ENCODE data around the gene KRT85.
A peak's percentile ranks its signal among the peaks of the same experiment; 100 is the strongest.

KRT85 gene

GRCh38 chr12:52392465-52393007 lies 25.3 kb upstream of the KRT85 start:
- no peak for DNase-seq

DNA sequence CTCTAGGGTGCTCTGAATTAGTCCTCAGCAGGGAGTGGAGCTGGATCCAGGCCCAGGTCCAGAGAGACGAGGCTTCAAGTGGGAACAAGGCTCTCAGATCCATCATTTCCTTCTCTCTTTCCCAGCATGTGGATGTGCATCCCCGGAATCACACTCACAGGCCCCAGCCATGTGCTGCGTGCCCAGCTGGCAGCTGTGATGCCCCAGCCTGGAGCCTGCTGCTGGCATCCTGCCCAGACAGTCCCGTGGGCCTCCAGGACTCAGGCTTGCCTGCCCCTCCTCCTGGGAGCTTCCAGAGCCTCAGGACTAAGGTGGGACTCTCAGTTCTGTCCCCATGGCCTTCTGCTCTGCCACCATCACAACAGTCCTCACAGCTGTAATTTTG lies 24.3 kb upstream of the KRT85 start:
- DNase-seq, result no peak

DNA sequence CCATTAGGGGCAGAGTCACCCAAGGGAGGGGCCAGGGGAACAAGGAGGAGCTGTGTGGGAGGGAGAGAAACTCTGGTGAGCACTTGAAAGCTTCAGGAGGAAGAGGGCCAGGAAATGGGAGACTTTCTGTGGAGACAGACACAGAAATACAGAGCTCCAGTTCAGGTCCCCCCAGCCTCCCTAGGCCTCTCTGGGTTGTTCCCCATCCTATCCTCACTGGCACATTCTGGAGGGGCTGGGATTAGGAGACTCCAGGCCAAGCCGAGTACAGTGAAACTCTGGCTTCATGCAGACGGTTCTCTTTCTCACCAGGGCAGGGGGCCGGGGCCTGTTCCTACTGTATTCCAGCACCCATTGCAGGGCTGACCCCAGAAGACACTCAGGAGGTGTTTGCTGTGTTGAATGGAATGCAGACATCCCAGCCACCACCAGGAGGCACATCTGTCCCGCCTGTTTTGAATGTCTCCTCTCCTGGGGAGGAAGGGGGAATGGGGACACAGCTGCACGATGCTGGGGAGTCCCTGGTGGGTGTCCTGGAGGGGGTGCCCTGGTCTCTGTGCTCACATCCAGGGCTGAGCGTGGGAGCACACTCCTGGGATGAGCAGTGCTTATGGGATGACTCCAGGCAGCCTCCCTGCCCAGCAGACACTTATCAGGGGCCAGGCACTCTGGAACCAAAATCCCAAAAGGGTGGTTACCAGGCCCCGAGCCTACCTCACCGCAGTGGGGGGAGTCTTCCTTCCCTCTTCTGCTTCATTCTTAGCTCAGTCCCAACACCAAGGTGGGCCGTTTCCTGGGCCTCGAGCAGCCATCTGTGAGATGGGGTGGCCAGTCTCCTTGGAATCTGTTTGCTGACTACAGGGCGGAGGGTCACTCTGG lies 23.7 kb upstream of the KRT85 start:
- DNase-seq, result no peak

DNA sequence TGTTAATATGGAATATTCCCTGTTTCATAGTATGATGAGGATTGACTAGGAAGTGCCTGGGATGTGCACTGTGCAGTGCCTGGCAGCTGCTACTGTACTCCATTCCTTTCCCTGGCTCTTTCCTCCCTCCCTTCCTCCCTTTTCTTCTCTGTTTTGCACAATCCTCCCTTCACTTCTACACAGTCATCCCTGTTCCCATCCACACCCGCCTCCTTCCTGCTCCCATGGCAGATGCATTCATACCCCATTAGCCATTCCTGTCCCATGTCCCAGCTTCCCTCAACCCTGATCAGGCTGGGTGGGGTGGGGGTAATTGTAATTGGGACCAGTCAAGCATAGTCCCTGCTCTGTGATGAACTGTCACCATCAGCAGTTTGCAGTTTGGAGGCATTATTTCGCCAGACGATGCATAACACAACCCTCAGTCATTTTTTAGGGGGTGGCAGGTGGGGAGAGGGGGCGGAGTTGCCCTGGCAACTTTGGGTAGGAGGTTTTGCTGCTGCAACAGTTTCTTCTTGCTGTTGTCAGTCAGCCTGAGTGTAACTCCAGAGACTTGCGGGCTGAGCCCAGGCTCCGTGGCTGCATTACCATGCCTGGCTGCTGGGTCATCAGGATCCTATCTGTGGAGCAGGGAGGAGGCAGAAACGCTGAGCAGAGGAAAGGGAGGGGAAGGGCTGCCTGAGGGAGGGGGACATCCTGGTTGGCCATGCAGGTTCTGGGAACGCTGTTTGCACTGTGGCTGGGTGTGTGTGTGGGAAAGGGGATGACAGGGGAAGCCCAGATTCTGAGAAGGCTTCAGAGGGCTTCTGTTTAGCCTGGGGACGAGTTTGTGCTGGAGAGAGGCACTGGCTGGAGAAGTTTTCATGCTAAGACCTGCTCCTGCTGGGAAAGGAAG lies 22.3 kb upstream of the KRT85 start:
- DNase-seq, result no peak

GRCh38 chr12:52387859-52388258 lies 20.6 kb upstream of the KRT85 start:
- DNase-seq, result no peak

DNA sequence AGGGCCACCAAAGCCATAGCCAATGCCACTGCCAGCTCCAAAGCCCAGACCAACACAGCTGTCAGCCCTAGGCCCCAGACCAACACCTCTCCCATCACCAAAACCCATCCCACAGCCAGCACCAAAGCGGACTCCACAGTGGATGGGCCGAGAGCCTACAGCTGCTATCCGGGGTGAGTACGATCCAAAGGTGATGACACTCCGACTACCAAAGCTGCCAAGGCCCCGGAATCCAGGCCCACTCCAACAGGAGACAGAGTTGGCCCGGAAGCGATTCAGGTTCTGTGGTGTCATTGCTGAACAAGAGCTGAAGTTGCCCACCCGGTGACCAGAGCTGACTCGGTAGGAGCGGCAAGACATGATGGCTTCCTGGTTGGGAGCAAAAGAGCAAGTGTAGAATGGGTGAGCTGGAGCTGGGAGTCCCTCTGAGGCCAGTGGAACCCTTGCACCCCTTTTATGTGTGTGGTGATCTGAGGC lies 18.0 kb upstream of the KRT85 start, which contains the start of gene KRT84:
Gene KRT84 (minus strand): TSS at position 427 of the 477 bp plus-strand sequence. CDS start 67 bp downstream, at position 360.
- no peak for DNase-seq

DNA sequence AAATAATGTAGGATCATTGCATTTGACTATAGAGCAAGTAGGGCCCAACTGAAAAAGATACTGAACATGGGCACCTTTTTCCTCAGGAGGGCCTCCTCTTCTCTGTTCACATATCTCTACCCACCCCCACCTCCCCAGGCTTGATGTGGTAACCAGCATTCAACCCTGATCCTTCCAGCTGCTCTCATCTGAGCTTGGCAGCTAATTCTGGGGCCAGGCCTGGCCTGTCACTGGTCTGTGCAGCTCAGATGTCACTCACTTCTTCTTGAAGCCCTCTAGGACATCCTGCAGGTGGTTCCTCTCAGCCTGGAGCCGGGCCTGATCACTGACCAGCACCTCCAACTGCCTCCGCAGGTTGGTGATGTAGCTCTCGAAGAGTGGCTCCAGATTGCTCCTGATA lies 16.1 kb upstream of the KRT85 start:
- DNase-seq, result no peak

GRCh38 chr12:52382854-52383253 lies 15.6 kb upstream of the KRT85 start:
- DNase-seq, result no peak

DNA sequence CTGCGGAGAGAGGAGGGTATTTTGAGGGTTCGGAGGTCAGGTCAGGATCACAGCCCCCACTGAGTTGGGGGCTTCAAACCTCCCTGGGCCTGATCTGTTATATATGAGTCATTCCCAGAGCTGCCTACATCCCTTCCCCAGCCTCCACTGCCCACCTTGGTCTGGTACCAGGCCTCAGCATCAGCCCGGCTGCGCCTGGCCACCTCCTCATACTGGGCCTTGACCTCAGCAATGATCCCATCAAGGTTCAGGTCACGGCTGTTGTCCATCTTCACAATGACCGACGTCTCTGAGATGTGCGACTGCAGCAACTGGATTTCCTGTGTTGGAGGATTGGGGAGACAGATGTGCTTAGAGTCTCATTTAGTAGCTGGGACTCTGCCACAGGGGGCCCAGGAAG lies 13.9 kb upstream of the KRT85 start:
- DNase-seq, result no peak

DNA sequence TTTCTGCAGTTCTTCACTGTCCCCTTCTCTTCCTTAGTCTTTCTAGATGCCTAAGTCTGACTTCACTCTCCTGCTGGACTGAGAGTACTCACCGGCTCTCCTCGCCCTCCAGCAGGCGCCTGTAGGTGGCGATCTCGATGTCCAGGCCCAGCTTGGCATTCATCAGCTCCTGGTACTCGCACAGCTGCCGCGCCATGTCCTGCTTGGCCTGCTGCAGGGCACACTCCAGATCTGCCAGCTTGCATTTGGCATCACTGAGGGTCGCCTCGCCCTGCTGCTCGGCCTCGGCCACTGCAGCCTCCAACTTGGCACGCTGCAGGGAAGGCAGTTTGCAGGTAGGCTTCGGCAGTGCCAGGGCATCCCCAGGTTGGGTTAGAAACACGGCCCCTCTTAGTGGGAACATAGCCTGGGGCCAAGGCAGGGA lies 13.0 kb upstream of the KRT85 start:
- peak; percentile 46 for DNase-seq

- no peak for DNase-seq
These were observed 12.3 kb upstream of the KRT85 start for GRCh38 chr12:52379536-52379935.

DNA sequence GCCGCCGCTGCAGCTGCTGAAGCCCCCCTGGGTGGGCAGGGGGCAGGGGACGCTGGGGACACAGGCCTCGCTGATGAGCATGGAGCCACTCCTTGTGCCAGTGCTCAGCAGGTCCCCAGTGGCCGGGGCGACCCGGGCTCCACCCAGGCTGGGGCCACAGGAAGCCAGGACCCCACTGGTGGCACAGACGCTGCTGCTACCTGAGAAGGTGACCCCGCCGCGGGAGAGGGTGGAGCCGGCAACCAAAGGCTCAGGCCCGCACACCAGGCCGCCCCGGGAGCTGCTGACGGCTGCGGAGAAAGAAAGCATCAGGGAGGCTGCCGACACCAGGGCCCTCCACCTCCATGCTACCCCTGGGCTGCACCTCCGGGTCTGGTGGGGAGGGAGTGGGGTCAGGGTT lies 10.8 kb upstream of the KRT85 start:
- no peak for DNase-seq

DNA sequence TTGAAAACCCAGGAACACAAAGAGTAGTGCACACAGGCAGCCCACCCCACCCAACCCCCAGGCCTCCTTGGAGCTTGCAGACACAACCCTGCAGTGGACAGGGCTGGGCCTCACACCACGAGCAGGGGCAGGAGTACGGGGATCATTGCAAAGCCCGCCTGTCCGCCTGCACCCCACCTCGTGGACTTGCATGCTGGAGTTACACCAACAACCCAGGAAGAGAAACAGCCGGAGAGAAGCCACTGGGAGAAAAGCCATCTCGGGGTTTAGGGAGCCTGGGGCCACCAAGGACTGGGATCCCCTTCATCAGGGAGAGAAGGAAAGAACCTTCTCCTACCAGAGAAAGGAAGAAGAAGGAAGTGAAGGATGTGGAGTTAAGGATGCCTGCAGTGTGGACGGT lies 10.0 kb upstream of the KRT85 start:
- no peak for DNase-seq

DNA sequence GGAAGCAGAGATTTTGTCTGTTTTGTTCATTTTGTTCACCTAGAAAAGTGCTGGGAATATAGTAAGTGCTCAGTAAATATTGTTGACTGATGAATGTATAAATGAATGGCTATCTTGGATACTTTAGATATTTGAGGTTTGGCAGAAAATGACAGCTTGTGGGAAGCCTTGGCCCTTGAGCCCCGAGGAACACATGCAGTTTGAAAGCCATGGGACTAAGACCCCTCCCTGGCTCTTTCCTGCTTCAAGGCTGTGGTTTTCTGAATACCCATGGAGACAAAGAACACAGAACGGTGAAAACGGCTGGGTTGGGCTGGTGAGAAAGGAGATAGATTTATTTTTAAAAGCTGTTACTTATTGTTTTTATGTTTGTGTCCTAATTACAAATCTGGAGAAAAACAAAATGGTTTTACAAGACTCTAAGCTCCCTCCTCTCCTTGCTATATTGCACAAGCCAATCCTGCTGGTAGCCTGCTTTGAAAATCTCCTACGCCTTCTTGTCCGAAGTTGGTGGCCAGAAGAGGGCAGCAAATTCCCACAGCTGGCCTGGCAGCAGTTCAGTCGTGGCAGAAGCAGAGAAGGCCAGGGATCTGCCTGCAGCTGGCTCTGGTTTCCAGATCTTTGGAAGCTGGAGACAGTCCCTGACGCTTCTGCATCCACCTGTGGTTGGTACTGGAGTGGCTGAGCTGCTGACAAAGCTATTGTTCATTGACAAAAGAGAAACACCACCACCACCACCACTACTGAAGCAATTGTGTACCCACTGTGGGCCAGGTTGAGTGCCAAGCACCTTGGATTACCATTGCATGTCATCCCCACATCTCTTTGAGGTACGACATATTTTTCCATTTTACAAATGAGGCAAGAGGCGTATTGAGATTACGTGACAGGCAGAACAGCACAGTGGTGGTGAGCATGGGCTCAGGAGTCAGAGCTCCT lies 5.2 kb upstream of the KRT85 start:
- peak; percentile 79 for DNase-seq

GRCh38 chr12:52371716-52372115 lies 4.4 kb upstream of the KRT85 start:
- no peak for DNase-seq

DNA sequence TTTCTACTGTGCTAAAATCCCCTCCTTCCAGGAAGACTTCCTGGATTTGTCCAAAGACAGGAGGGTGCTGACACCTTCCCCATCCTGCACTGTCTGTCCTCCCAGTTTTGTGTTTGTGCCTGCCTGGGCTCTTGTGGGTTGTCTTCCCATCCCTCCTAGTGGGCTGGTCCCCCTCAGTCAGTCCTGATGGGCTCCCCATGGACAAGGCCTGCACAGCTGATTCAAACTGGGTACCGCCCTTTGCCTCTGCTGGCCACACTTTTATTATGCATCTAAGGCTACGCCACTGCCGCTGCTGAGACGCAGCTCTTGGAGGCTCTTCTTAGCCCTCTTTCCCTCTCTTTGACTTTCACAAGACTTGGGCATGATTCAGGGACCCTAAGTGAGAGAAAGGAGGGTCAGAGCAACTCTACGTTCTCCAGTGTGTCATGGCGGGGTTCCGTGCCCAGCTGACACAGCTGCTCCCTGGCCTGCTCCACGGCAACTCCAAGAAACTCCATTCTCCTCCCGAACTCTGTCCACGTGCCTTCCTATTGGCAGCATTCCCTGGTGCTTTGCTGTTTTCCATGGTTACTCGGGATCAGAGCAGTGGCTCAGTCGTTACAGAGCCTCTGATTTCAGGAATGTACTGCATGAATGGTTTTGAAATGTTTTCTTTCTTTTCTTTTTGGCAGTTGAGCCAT lies 3.8 kb upstream of the KRT85 start:
- DNase-seq, result no peak

DNA sequence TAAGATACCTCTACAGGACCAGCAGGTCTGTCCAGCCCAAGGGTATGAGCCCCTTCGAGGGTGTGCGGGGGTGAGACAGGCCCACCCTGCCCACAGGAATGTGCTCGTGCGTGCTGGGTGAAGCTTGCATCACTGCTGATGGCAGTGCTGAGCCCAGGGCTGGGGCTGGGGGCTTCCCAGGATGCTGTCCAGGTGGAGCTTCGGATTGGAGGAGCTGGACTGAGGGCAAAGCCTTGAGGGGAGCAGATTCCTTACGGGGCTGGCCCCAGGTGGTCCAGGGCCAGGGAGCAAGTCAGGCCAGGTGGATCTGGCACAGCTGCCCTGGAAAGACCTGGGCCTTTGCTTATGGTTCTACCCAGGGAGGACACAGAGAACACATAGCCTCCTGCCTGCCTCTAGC lies 2.5 kb upstream of the KRT85 start:
- no peak for DNase-seq

DNA sequence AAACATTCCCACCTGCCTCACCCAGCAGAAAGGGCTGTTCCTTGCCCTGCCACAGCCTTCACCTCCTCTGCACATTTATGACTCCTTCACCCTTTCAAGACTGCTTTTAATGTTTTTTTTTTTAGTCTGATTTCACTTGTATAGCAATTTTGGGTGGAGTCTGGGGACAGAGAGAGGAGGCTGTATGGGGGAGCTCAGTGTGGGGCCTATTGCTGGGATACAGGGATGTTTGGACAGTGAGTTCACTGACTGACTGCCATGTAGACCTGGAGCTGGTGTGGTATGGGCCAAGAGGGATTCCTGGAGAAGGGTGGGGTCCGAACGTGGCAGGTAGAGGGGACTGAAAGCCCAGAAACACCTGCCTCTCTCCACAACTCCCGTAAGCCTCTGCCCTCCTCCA lies 1.9 kb upstream of the KRT85 start:
- DNase-seq, result no peak

DNA sequence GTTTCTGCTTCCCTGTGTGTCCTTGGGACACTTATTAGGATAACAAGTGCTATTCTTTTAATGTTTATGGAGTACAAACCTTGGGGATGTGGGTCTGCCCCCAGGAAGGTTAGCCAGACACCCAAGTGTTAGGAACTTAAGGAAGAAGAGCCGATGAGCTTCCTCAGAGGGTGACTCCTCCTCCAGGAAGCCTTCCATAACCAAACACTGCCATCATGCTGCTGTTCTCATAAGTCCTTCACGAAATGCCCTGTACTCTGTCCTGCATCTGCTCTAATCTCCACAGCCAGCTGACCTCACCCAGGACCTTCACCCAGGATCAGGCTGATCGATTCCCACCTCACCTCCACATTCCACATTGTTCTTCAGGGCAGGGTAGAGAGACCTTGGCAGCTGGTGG lies 1.2 kb upstream of the KRT85 start:
- DNase-seq, result no peak

DNA sequence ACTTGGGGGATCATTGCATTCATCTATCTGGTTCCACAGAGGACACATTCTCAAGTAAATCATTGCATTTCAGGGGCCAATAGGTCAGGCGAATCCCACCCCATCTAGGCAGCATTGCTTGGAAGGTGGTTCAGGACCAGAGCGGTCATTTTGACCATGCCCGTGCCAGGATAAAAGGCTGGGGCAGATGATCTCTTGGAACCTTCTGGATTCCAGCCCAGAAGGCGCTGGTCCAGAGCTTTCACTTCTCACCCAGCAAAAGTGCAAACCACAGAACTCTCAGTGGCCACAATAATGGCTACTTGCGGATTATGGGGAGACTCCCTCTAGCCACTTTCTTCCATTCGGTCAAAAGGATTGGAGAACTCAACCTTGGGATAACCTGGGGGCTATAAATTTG lies 595 bp upstream of the KRT85 start:
- DNase-seq, result no peak

GRCh38 chr12:52364901-52365489 lies 2.3 kb downstream of the KRT85 start:
- DNase-seq, result no peak
